ENCODE measurements around the gene ZNF544.
"Not testable (repeated sequence)": the region's sequence is repeated elsewhere in the genome, so short reads cannot be mapped to it uniquely, and the experiment has no call there.

ZNF544 gene

GRCh38 chr19:58310685-58311084 lies 82.0 kb downstream of the ZNF544 start:
- in situ Hi-C loops (cut with HindIII; ENCODE audit: low sequenced_read_pairs); DNase-seq (ENCODE audit: low read depth); H3K4me3 ChIP-seq (ENCODE audit: low read depth, low read length): not testable (repeated sequence)
- TF ChIP-seq CTCF (IDR thresholded peaks at IDR 0.05; ENCODE audit: low read depth, low read length, missing control alignments), result peak; percentile 33

- no peak overlapping the region for H3K4me3 ChIP-seq (ENCODE audit: low read depth, low read length)
- DNase-seq (ENCODE audit: low read depth), result no peak
- in situ Hi-C loops (cut with HindIII; ENCODE audit: low sequenced_read_pairs), result no loop called here
- no peak for TF ChIP-seq CTCF (IDR thresholded peaks at IDR 0.05; ENCODE audit: low read depth, low read length, missing control alignments)
These were observed 82.7 kb downstream of the ZNF544 start for GRCh38 chr19:58311345-58311865.
